ENCODE measurements around the gene PRUNE2.

PRUNE2 gene

GRCh38 chr9:76917299-76917698, 11.4 kb upstream of the PRUNE2 start:
- DNase-seq = no peak
- no peak overlapping the region for H3K27ac ChIP-seq
- no peaks in the 10 kb centered on the region for H3K36me3 ChIP-seq (replicated peaks)
- H3K4me3 ChIP-seq (ENCODE audit: low read depth, low read length) = no peak overlapping the region
- no peak for TF ChIP-seq CTCF (IDR thresholded peaks at IDR 0.05; ENCODE audit: low read depth, low read length, missing control alignments)
- in situ Hi-C loops (cut with HindIII; ENCODE audit: low pct_ligation_motif_present, low sequenced_read_pairs) = no loop called here
- H3K27me3 ChIP-seq (replicated peaks) = no peaks in the 10 kb centered on the region

GRCh38 chr9:76916231-76916630, 10.3 kb upstream of the PRUNE2 start:
- in situ Hi-C loops (cut with HindIII; ENCODE audit: low pct_ligation_motif_present, low sequenced_read_pairs) = no loop called here
- Histone ChIP-seq H3K27ac (no peak overlapping the region), H3K27me3 (replicated peaks) (no peaks in the 10 kb centered on the region), H3K36me3 (replicated peaks) (no peaks in the 10 kb centered on the region), H3K4me3 (ENCODE audit: low read depth, low read length) (no peak overlapping the region)
- TF ChIP-seq CTCF (IDR thresholded peaks at IDR 0.05; ENCODE audit: low read depth, low read length, missing control alignments) = no peak
- no peak for DNase-seq

- Histone ChIP-seq H3K36me3 (replicated peaks) (no peaks in the 10 kb centered on the region), H3K4me3 (ENCODE audit: low read depth, low read length) (no peak overlapping the region), H3K27ac (no peak overlapping the region), H3K27me3 (replicated peaks) (no peaks in the 10 kb centered on the region)
- no peak for TF ChIP-seq CTCF (IDR thresholded peaks at IDR 0.05; ENCODE audit: low read depth, low read length, missing control alignments)
- DNase-seq = no peak
- in situ Hi-C loops (cut with HindIII; ENCODE audit: low pct_ligation_motif_present, low sequenced_read_pairs) = no loop called here
Measured at GRCh38 chr9:76913467-76913866, 7.6 kb upstream of the PRUNE2 start.

GRCh38 chr9:76912636-76913275, 6.8 kb upstream of the PRUNE2 start:
- DNase-seq = peak; percentile 37
- Histone ChIP-seq H3K27ac (no peak overlapping the region), H3K27me3 (replicated peaks) (no peaks in the 10 kb centered on the region), H3K4me3 (ENCODE audit: low read depth, low read length) (no peak overlapping the region), H3K36me3 (replicated peaks) (no peaks in the 10 kb centered on the region)
- no peak for TF ChIP-seq CTCF (IDR thresholded peaks at IDR 0.05; ENCODE audit: low read depth, low read length, missing control alignments)
- in situ Hi-C loops (cut with HindIII; ENCODE audit: low pct_ligation_motif_present, low sequenced_read_pairs) = no loop called here

GRCh38 chr9:76911971-76912370, 6.1 kb upstream of the PRUNE2 start:
- H3K27ac ChIP-seq = no peak overlapping the region
- no peak for DNase-seq
- H3K27me3 ChIP-seq (replicated peaks) = peaks cover 2% of the 10 kb centered on the region
- no peak for TF ChIP-seq CTCF (IDR thresholded peaks at IDR 0.05; ENCODE audit: low read depth, low read length, missing control alignments)
- no peak overlapping the region for H3K4me3 ChIP-seq (ENCODE audit: low read depth, low read length)
- in situ Hi-C loops (cut with HindIII; ENCODE audit: low pct_ligation_motif_present, low sequenced_read_pairs) = no loop called here
- no peaks in the 10 kb centered on the region for H3K36me3 ChIP-seq (replicated peaks)

GRCh38 chr9:76910861-76911260, 4.9 kb upstream of the PRUNE2 start:
- Histone ChIP-seq H3K27ac (no peak overlapping the region), H3K36me3 (replicated peaks) (no peaks in the 10 kb centered on the region), H3K4me3 (ENCODE audit: low read depth, low read length) (no peak overlapping the region), H3K27me3 (replicated peaks) (peaks cover 10% of the 10 kb centered on the region)
- no peak for TF ChIP-seq CTCF (IDR thresholded peaks at IDR 0.05; ENCODE audit: low read depth, low read length, missing control alignments)
- DNase-seq = no peak
- in situ Hi-C loops (cut with HindIII; ENCODE audit: low pct_ligation_motif_present, low sequenced_read_pairs) = no loop called here
